Activated naive CD8-positive, alpha-beta T cell (primary cell): ENCODE results near the gene AP3B1.
"Not testable (repeated sequence)": the region's sequence is repeated elsewhere in the genome, so short reads cannot be mapped to it uniquely, and the experiment has no call there.

Experiments used
- H3K27ac Mint-ChIP-seq: one replicate; pipeline ENCODE4 v1.8.0; 2021; ENCODE audit warnings: mixed read lengths
- H3K27me3 Mint-ChIP-seq: one replicate; pipeline ENCODE4 v1.8.0; 2021; ENCODE audit warnings: mixed read lengths
- H3K36me3 Mint-ChIP-seq: one replicate; pipeline ENCODE4 v1.8.0; 2021; ENCODE audit warnings: mixed read lengths
- H3K4me1 Mint-ChIP-seq: one replicate; pipeline ENCODE4 v1.8.0; 2021; ENCODE audit warnings: low read depth, mixed read lengths
- H3K4me3 Mint-ChIP-seq: one replicate; pipeline ENCODE4 v1.8.0; 2021; ENCODE audit warnings: mild to moderate bottlenecking, mixed read lengths
- H3K9me3 Mint-ChIP-seq: one replicate; pipeline ENCODE4 v1.8.0; 2021; ENCODE audit warnings: low read depth, mixed read lengths

Gene AP3B1

GRCh38 chr5:78188681-78189080, 105.8 kb downstream of the AP3B1 start:
- H3K4me1 Mint-ChIP-seq, H3K4me3 Mint-ChIP-seq, H3K27me3 Mint-ChIP-seq, H3K27ac Mint-ChIP-seq, H3K9me3 Mint-ChIP-seq: not testable (repeated sequence)
- H3K36me3 Mint-ChIP-seq: peaks cover 18% of the 10 kb centered on the region

- Mint-ChIP-seq H3K36me3 (peaks cover 21% of the 10 kb centered on the region), H3K9me3 (peaks cover 4% of the 10 kb centered on the region), H3K4me1 (peaks cover 5% of the 10 kb centered on the region), H3K27ac (no peak overlapping the region), H3K27me3 (no peaks in the 10 kb centered on the region), H3K4me3 (no peak overlapping the region)
Observed at GRCh38 chr5:78187172-78187571, 107.3 kb downstream of the AP3B1 start.

DNA sequence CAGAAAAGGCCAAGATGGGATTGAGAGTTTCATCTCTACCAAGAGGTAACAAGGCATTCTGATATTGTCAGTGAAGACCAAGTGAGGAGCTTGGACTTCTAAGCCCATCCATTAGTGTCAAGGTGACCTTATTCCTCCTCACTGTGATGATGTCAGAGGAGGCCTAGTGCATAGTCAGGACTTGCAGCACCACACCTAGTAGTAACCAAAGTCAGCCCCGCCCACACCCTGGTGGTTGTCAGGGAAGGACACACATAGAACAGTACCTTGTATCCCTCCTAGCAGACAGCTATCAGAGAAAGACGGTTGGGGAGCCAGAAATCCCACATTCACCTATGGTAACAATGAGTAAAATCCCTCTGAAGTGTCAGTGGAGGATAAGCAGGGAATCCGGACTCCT, 111.7 kb downstream of the AP3B1 start:
- Mint-ChIP-seq H3K4me1 (peaks cover 5% of the 10 kb centered on the region), H3K4me3 (no peak overlapping the region), H3K36me3 (peaks cover 15% of the 10 kb centered on the region), H3K27ac (no peak overlapping the region), H3K27me3 (no peaks in the 10 kb centered on the region), H3K9me3 (no peaks in the 10 kb centered on the region)

DNA sequence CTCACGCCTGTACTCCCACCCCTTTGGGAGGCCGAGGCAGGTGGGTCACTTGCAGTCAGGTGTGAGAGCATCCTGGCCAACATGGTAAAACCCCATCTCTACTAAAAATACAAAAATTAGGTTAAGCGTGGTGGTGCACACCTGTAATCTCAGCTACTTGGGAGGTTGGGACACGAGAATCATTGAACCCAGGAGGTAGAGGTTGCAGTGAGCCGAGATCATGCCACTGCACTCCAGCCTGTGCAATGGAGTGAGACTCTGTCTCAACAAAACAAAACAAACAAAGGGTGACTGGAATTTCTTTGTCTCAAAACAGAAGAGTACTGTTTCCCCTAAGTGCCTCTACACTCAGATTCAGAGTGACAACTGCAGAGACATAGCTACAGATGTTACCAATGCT, 116.1 kb downstream of the AP3B1 start:
- Mint-ChIP-seq H3K4me3 (no peak overlapping the region), H3K9me3 (no peaks in the 10 kb centered on the region), H3K27ac (no peak overlapping the region), H3K27me3 (no peaks in the 10 kb centered on the region), H3K4me1 (peaks cover 3% of the 10 kb centered on the region), H3K36me3 (peaks cover 31% of the 10 kb centered on the region)

DNA sequence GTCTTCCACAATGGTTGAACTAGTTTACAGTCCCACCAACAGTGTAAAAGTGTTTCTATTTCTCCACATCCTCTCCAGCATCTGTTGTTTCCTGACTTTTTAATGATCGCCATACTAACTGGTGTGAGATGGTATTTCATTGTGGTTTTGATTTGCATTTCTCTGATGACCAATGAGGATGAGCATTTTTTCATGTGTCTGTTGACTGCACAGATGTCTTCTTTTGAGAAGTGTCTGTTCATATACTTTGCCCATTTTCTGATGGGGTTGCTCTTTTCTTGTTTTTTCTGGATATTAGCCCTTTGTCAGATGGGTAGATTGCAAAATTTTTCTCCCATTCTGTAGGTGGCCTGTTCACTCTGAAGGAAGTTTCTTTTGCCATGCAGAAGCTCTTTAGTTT, 124.2 kb downstream of the AP3B1 start:
- peaks cover 53% of the 10 kb centered on the region for H3K36me3 Mint-ChIP-seq
- not testable (repeated sequence) for H3K4me1 Mint-ChIP-seq

DNA sequence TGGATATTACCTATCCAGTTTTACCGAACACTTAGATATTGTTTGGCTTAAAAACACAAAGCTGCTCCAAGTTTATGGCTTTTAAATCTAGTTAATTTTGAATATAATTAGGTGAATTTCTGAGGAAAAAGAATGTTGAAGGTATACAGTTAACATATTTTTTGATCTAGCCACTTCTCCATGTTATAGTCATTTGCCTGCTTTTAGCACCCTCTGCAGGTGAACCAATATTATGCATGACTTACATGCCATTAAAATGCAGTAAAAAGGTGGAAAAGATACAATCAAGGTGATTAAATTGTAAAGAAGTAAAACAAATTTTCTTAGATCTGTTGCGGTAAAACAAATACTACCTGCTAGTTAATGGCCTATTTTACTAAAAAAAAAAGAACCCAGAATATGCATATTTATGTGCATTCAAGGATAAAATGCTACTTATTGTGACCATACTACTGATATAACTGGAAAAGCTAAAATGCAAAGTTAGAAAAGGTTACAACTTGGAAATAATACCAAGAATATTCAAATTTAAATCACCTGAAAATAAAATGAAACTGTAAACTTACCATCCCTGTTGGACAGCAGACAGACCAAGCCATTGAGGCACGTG, 132.1 kb downstream of the AP3B1 start:
- H3K4me1 Mint-ChIP-seq: no peaks in the 10 kb centered on the region
- peaks cover 17% of the 10 kb centered on the region for H3K36me3 Mint-ChIP-seq
- H3K4me3 Mint-ChIP-seq: no peak overlapping the region
- H3K27ac Mint-ChIP-seq: no peak overlapping the region
- no peaks in the 10 kb centered on the region for H3K27me3 Mint-ChIP-seq
- no peaks in the 10 kb centered on the region for H3K9me3 Mint-ChIP-seq

More for the DNA sequence above, 124.2 kb downstream of the AP3B1 start:
- H3K27ac Mint-ChIP-seq, H3K4me3 Mint-ChIP-seq, H3K27me3 Mint-ChIP-seq, H3K9me3 Mint-ChIP-seq: not testable (repeated sequence)

GRCh38 chr5:78157001-78157400, 137.5 kb downstream of the AP3B1 start:
- Mint-ChIP-seq H3K27ac (no peak overlapping the region), H3K27me3 (no peaks in the 10 kb centered on the region), H3K36me3 (peaks cover 47% of the 10 kb centered on the region), H3K4me1 (no peaks in the 10 kb centered on the region), H3K4me3 (no peak overlapping the region), H3K9me3 (no peaks in the 10 kb centered on the region)

GRCh38 chr5:78151594-78152271, 142.8 kb downstream of the AP3B1 start:
- Mint-ChIP-seq H3K9me3 (no peaks in the 10 kb centered on the region), H3K4me1 (no peaks in the 10 kb centered on the region), H3K27ac (no peak overlapping the region), H3K4me3 (no peak overlapping the region), H3K27me3 (no peaks in the 10 kb centered on the region), H3K36me3 (peaks cover 52% of the 10 kb centered on the region)

DNA sequence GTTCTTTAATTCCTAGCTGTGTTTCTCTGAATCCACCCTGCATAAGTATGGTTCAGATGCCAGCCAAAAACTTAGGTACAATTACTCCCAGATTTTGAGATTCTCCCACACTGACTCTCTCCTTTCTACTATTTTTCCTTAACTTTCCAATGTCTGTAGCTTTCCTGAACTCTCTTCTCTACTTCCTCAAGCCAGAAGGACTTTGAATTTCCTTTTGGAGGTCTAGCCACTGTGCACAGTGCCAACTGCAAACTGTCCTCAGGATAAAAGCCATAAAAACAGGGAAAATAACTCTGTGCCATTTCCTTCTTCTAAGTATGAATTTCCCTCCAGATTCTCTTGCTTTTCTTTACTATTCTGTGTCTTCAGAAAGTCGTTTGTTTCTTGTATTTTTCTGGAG, 157.2 kb downstream of the AP3B1 start:
- Mint-ChIP-seq H3K27me3 (no peaks in the 10 kb centered on the region), H3K27ac (no peak overlapping the region), H3K4me3 (no peak overlapping the region), H3K4me1 (no peaks in the 10 kb centered on the region), H3K36me3 (peaks cover 26% of the 10 kb centered on the region), H3K9me3 (no peaks in the 10 kb centered on the region)

GRCh38 chr5:78133423-78133822, 161.1 kb downstream of the AP3B1 start:
- no peaks in the 10 kb centered on the region for H3K27me3 Mint-ChIP-seq
- H3K9me3 Mint-ChIP-seq: no peaks in the 10 kb centered on the region
- no peak overlapping the region for H3K27ac Mint-ChIP-seq
- peaks cover 17% of the 10 kb centered on the region for H3K36me3 Mint-ChIP-seq
- H3K4me3 Mint-ChIP-seq: no peak overlapping the region
- no peaks in the 10 kb centered on the region for H3K4me1 Mint-ChIP-seq

DNA sequence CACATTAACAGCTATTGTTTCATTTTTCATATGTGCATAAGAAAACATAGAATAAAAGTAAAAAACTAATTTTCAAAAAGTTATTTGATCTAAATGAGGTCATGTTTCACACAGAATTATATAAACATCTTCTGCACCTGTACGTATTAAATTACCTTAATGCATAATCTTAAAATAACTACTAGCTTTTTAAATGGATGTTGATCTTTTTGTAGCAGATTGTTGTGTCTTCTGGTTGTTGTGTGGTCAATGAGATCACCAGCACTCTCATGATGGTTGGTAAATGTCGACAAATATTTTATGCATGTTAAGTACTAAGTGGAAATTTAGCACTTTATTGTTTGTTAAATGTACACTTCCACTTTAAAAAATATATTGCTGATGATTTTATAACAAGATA, 162.0 kb downstream of the AP3B1 start:
- H3K27ac Mint-ChIP-seq: no peak overlapping the region
- peaks cover 22% of the 10 kb centered on the region for H3K36me3 Mint-ChIP-seq
- H3K4me1 Mint-ChIP-seq: no peaks in the 10 kb centered on the region
- H3K27me3 Mint-ChIP-seq: no peaks in the 10 kb centered on the region
- no peaks in the 10 kb centered on the region for H3K9me3 Mint-ChIP-seq
- no peak overlapping the region for H3K4me3 Mint-ChIP-seq

DNA sequence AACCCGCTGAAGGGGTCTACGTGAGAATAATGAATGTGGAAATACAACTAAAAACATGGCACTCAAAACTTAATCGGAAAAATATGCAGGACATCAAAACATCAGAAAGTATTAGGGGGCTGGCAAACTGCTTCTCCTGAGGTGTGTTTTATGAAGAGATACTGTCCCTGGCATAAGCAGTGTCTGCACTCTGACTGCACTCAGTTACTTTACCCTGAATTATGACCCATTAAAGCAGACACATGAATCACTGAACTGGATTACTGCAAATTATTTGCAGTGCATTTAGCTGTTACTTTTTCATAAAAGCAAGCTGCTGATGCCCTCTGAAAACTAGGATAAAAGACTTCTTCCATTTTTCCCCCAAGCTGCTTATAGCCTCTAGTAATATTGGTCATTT, 164.9 kb downstream of the AP3B1 start:
- H3K9me3 Mint-ChIP-seq: no peaks in the 10 kb centered on the region
- H3K27me3 Mint-ChIP-seq: no peaks in the 10 kb centered on the region
- no peak overlapping the region for H3K27ac Mint-ChIP-seq
- H3K4me3 Mint-ChIP-seq: no peak overlapping the region
- peaks cover 27% of the 10 kb centered on the region for H3K36me3 Mint-ChIP-seq
- no peaks in the 10 kb centered on the region for H3K4me1 Mint-ChIP-seq

DNA sequence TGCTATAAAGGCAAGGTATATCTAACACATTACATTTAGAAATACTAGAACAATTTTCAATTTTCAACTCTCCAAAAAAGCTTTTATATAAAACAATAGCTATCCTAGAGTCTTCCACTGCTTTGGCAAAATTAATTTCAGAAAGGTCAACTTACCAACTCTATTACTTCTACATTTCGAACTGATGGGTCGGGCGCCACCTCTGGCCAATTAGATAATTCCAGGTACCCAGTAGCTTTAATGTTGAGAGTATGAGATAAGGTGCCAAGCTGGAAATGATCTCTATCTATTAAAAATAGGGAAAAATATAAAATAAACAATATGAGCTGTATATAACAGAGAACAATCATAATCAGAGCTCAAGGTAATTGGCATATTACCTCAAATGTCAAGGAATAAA, 166.6 kb downstream of the AP3B1 start:
- H3K4me1 Mint-ChIP-seq: no peaks in the 10 kb centered on the region
- H3K27ac Mint-ChIP-seq: no peak overlapping the region
- no peaks in the 10 kb centered on the region for H3K27me3 Mint-ChIP-seq
- H3K9me3 Mint-ChIP-seq: no peaks in the 10 kb centered on the region
- H3K4me3 Mint-ChIP-seq: no peak overlapping the region
- peaks cover 22% of the 10 kb centered on the region for H3K36me3 Mint-ChIP-seq

GRCh38 chr5:78126536-78126935, 168.0 kb downstream of the AP3B1 start:
- no peaks in the 10 kb centered on the region for H3K27me3 Mint-ChIP-seq
- H3K27ac Mint-ChIP-seq: no peak overlapping the region
- no peaks in the 10 kb centered on the region for H3K4me1 Mint-ChIP-seq
- no peak overlapping the region for H3K4me3 Mint-ChIP-seq
- H3K36me3 Mint-ChIP-seq: peaks cover 24% of the 10 kb centered on the region
- H3K9me3 Mint-ChIP-seq: no peaks in the 10 kb centered on the region

- peaks cover 21% of the 10 kb centered on the region for H3K36me3 Mint-ChIP-seq
- no peaks in the 10 kb centered on the region for H3K4me1 Mint-ChIP-seq
- no peak overlapping the region for H3K27ac Mint-ChIP-seq
- H3K27me3 Mint-ChIP-seq: no peaks in the 10 kb centered on the region
- no peak overlapping the region for H3K4me3 Mint-ChIP-seq
- no peaks in the 10 kb centered on the region for H3K9me3 Mint-ChIP-seq
Observed at GRCh38 chr5:78116167-78116566, 178.3 kb downstream of the AP3B1 start.

- H3K4me3 Mint-ChIP-seq: no peak overlapping the region
- H3K4me1 Mint-ChIP-seq: no peaks in the 10 kb centered on the region
- H3K36me3 Mint-ChIP-seq: peaks cover 10% of the 10 kb centered on the region
- H3K9me3 Mint-ChIP-seq: no peaks in the 10 kb centered on the region
- H3K27me3 Mint-ChIP-seq: no peaks in the 10 kb centered on the region
- no peak overlapping the region for H3K27ac Mint-ChIP-seq
Observed at GRCh38 chr5:78113689-78114264, 180.7 kb downstream of the AP3B1 start.
